ENCODE data around the gene CFAP65.

Gene CFAP65

GRCh38 chr2:218992703-218993344 is 48.5 kb downstream of the CFAP65 start:
- no peak for DNase-seq (ENCODE audit: low read depth)

DNA sequence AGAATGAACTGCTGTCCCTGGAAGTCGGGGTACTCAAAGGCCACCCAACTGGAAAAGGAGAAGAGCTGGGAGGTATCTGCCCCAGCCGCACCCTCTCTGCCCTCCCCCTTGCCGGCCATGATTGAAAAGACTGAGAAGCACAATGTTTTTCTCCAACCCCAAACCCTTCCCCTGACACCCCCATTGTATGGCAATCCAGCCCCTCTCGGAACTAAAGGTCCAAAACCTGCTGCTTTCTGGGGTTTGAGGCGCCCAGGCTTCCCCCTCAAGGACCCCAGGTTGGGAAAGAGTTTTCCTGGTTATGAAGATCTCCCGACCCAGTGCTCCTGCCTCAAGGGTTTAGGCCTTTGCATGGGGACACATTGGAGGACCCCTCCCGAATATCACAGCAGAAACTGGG is 49.1 kb downstream of the CFAP65 start:
- DNase-seq (ENCODE audit: low read depth): no peak

DNA sequence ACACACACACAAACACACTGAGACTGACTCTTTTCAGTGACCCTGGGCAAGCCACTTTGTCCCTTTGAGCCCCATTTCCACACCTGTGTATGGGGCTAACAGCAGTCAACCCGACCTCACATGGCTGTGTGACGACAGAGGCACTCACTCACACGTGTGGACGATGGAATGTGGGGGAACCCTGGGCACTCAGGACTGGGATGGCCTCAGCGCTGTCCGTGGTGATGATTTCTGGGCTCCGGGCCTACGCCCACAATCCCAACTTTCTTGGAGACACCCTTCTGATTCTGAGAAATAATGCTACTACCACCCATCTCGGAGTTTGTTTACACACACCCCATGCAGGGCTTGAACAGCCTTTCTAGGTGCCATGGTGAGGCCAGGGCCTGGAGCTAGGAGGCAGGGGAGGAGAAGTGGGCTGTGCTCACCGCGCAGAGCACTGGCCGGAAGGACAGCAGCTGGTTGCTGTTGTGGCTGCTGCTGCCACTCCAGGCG is 49.6 kb downstream of the CFAP65 start:
- DNase-seq (ENCODE audit: low read depth): no peak

DNA sequence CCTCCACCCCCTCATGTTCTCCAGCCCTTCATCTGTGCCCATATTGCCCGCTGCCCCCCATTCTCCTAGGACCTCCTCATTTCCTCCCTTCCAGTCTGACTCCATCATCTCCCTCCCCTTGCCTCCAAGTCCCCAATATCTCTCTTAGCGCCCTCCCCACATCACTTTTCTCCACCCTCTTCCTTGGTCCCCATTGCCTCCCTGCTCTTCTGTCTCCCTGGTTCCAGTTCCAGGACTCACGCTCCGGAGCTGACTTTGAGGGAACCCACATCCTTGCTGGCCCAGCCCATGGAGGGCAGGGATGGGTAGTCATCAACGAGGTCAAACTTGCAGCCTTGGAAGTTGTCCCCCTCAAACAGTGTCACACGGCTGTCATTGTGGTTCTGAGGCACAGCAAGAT is 50.7 kb downstream of the CFAP65 start:
- no peak for DNase-seq (ENCODE audit: low read depth)

GRCh38 chr2:218990052-218990451 is 51.3 kb downstream of the CFAP65 start:
- no peak for DNase-seq (ENCODE audit: low read depth)

- DNase-seq (ENCODE audit: low read depth): no peak
Measured at GRCh38 chr2:218988650-218989049, 52.7 kb downstream of the CFAP65 start.

- DNase-seq (ENCODE audit: low read depth): no peak
Measured at GRCh38 chr2:218988164-218988563, 53.2 kb downstream of the CFAP65 start.

DNA sequence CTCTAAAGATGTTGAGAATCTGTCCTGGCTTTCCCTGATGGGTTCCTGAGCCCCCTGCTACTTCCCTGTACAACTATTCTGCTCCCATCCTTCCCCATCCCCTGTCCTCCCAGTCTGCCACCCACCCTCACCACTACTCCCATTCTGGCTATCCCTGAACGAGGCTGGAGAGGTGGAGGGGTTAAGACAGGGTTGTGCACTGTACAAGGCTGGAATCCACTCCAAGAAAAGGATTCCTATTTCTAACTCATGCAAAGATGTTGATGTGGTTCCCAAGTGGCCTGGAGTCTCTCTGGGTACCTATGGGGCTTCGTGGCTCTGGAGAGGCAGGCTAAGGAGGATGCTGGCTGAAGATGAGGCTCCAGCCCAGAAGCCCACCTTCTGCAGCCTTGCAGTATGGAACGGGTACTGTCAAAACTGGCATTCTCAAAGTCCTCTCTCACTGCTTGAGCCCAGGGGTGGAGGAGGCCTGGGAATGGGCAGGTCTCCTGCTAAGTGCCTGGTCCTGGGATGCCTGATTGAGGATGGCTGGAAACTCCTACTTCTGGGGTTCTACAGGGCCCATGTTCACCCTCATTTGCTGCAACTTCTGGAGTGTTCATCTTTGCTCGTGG is 55.1 kb downstream of the CFAP65 start:
- DNase-seq (ENCODE audit: low read depth): no peak

DNA sequence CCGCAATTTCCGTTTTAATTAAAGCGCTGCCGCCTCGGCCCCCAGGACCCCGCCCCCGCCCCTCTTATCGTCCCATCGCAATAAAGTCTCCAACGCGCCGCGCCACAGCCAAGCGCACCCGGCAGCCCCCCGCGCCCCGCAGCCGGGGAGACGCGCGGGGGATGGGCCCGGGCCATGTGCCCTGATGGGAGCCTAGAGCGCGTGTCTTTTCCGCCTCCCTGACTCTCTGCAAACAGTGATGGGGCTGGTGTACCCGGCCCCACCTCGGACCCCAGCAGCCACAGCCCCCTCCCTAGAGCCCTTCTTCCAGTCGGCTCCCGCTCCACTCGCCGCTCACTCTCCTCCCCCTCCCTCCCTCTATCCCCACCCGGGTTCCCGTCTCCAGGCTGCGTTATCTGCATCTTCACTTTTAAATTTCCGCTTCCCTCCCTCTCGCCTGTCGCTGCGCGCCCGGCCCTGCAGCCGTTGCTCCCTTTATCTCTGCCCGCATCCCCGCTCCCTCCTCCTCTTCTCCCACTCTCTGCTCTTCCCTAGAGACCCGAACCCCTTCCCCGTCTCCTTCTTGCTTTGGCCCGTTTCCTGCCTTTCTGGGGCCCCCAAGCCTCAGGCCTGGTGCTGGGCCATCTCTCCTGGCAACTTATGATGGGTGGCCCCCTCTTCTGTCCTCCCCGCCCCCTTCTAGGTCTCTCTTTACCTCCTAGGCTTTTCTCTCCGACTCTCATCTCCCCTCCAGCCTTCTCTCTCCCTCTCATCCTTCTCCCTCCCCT is 55.8 kb downstream of the CFAP65 start:
- no peak for DNase-seq (ENCODE audit: low read depth)

- no peak for DNase-seq (ENCODE audit: low read depth)
Measured at GRCh38 chr2:218985021-218985324, 56.3 kb downstream of the CFAP65 start, which contains the start of gene FEV. TSS of gene FEV (minus strand) at chr2:218985184. CDS start at chr2:218985075, 109 bp downstream.

DNA sequence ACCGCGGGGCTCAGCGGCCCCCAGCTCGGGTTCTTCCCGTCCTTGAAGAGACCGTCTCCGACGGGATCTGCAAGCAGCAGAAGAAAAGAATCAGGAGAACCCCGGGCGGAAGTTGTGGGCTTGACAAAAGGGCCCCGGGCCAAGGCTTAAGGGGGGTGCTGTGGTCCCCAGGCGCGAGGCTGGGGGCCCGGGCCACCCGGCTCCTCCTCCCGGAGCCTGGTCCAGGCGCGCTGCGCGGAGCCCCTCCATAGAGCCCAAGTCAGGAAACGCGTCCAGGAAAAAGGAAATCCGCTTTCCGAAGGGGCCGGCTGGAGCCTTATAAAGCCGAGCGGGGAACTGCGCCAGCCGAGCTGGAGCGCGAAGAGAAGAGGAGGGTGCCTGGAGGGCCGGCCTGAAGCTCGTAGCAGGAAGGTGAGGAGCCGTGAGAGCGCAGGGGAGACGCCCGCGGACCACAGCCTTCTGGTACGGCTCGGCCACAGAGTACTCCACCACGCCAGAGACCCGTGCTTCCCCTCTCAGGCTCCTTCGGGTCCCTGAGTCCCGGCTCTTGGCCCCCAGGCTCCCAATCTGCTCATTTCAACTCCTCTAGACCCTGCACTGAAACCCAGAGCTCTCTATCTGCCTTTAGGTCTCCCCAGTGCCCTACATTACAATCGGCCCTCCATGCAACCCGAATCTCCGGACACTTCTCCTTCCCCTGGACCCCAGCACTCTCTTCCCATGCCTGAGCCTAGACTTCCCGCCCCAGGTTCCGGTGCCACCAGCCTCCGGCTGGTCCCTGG is 56.9 kb downstream of the CFAP65 start:
- no peak for DNase-seq (ENCODE audit: low read depth)

DNA sequence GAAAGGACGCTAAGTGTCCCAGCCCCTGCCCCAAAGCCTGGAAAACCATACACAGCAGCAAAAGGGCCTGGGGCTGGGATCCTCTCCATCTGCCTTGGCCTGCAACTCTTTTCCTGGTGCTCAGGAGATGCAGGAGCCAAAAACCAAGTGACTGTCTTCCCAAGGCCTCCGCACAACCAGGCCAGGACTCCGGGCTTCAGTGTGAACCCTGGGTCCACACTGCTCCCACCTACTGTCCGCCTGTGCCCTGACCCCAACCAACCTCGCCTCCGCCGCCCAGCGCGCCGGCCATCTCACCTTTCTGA is 57.4 kb downstream of the CFAP65 start:
- DNase-seq (ENCODE audit: low read depth): no peak

DNA sequence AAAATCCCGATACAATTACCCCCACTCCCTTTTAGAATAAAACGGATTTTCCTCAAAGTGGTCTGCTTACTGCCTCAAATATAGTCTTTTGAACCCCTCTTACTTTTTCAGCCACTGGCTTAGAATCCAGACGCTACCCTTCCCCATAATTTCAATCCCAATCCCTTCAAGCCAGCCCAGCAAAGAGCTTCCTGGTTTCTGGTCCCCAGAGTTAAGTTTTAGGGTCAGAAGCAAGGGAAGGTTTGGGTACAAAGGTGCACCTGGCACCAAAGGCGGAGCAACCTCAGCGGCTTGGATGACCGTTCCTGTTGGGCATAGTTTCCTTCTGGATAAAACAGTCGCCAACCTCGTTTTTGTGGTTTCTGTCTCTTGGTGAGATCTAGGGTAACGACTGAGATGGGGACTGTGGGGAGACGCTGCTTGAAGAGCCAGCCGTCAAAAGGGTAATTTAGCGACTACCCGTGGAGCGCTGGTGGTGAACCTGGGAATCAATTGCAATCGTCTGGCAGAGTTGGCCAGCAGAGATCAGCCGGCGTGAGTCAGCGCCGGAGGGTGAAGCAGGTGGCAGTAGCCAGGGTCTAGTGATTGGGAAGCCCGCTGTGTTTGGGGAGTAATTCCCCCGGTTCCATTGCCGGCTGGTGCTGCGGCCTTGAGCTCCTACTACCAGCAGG is 57.9 kb downstream of the CFAP65 start:
- DNase-seq (ENCODE audit: low read depth): no peak

DNA sequence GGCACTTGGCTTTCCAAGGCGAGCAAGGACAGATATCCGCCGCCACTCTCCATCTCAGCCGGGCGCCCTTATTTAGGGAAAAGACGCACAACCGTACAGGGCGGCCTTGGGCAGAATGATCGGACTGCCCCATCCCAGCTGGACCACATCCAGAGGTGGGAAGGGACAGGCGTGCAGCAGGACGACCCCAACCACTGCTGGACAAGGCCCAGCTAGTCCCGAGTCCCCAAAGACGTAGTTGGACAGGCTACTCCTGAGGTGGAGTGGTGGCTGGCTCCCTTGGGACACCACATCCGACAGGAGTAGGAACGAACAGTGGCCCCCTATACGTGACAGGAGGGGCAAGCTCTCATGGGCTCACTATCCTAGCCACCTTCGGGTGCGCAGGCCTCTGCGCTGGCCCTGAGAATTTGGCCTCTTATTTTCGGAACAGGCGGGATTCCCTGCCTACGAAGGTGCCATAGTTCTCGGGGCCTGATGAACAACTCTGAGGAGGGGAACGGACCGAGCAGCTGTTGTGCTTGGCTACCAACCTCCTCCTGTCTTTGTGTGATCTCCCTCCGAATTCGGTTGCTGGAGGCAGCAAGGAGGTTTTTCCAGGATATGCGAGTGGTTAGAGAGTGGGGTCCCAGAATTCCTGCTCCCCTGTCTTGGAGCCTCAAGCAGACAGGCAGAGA is 58.6 kb downstream of the CFAP65 start:
- no peak for DNase-seq (ENCODE audit: low read depth)

DNA sequence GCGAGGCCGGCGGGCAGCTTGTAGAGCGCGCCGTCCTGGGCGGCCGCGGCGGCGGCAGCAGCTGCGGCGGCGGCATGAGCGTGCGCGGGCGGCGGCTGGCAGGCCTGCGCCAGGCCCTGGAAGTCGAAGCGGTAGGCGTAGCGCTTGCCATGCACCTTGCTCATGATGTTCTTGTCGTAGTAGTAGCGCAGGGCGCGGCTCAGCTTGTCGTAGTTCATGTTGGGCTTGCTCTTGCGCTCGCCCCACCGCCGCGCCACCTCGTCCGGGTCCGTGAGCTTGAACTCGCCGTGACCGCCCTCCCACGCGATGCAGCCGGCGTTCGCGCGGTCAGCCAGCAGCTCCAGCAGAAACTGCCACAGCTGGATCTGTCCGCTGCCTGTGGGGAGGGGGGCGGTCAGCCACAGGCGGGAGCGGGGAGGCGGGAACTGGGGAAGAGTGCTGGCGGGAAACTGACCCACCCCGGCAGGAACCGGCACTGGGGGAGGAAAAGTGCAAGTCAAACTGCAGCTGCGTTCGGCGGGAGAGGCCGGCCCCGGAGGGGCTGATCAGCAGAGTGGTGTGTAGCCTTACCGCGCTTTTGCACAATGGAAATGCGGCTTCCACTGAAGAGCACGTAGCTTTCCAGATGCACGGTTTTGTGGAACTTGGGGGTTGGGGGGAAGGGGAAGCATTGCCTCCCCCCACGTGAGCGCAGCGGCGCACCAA is 59.3 kb downstream of the CFAP65 start:
- DNase-seq (ENCODE audit: low read depth): no peak

GRCh38 chr2:218981390-218981880 is 59.9 kb downstream of the CFAP65 start:
- no peak for DNase-seq (ENCODE audit: low read depth)

- DNase-seq (ENCODE audit: low read depth): no peak
Measured at GRCh38 chr2:218980735-218981389, 60.5 kb downstream of the CFAP65 start.

GRCh38 chr2:218979846-218980734 is 61.2 kb downstream of the CFAP65 start:
- no peak for DNase-seq (ENCODE audit: low read depth)
